ENCODE data around the gene SF3B5. TPM values are rescaled to one million over a fixed set of nuclear protein-coding genes. Genes with fewer than 3 reads are reported as not detected.

The SF3B5 gene
- total and polyA plus RNA-seq, 9 of the 15 experiments (the other 6 are each of a cell fraction or from before 2014, with no cell fraction given) = 238 to 1,211 (median 407) TPM

DNA sequence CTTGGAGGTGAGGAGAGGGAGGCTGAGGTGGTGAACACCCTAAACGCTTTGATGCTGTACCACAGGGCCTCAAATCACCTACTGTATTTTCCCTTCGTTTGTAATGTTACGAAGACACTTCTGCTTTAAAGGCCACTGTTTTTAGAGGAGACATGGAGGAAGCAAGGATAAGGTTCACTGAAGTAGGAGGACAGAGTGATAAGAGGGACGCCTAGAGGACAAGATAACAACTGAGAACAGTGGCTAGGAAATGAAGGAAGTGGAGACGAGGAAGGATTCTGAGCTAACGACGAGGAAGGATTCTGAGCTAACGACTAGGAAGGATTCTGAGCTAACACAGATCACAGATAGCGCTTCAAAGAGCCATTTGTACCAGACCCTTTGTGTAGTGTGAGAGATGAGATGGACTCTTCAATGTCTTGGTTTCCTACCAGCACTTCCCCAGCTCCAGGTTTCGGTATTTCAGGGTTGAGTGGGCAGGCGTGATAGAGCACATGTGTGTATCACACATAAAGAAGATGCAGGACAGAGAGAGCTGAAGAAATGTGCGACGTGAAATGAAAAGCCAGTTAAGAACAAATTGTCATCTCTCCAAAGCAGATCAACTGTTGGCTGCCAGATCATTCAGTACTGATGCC lies 7.5 kb downstream of the SF3B5 start:
- no TSS peak for BruUV-seq (replicated peaks)
- CTCF ChIA-PET (ENCODE audit: low intra/inter-chr PET ratio) = interaction anchor here (1.8 kb wide), 1 partner anchor 148 kb away, joined by 7 read pairs; no protein-coding TSS in a partner anchor
- TF ChIP-seq MECOM (CRISPR knock-in tag; IDR thresholded peaks at IDR 0.05) (peak; percentile 94), CEBPB (tag; IDR thresholded peaks at IDR 0.05) (no peak), NUFIP1 (IDR thresholded peaks at IDR 0.05; ENCODE audit: partially characterized antibody) (peak; percentile 40), MTA1 (IDR thresholded peaks at IDR 0.05; ENCODE audit: borderline replicate concordance) (peak; percentile 76; the same call in 1 of the 2 replicates), CBX2 (IDR thresholded peaks at IDR 0.05; ENCODE audit: insufficient read depth, low read length, poor library complexity, severe bottlenecking) (no peak), YY1 (IDR thresholded peaks at IDR 0.05; ENCODE audit: borderline replicate concordance in 1 of 3, control insufficient read depth in 1 of 3, extremely low read depth in 1 of 3, insufficient read depth in 3 of 3, insufficient read length in 1 of 3, insufficient replicate concordance in 2 of 3, low read depth in 1 of 3, low read length in 2 of 3) (no peak), DPF2 (IDR thresholded peaks at IDR 0.05) (peak; percentile 84), ELF4 (CRISPR knock-in tag; IDR thresholded peaks at IDR 0.05) (peak; percentile 87), U2AF1 (optimal IDR thresholded peaks at IDR 0.05; ENCODE audit: low read depth, low read length) (no peak), RBM14 (IDR thresholded peaks at IDR 0.05; ENCODE audit: borderline replicate concordance, insufficient read depth, low read depth, low read length) (no peak), KAT8 (IDR thresholded peaks at IDR 0.05; ENCODE audit: low read depth) (no peak), ZNF316 (IDR thresholded peaks at IDR 0.05) (no peak), LEF1 (IDR thresholded peaks at IDR 0.05) (peak; percentile 59; the same call in 1 of the 2 replicates)
- TF ChIP-seq, protein P1, sequence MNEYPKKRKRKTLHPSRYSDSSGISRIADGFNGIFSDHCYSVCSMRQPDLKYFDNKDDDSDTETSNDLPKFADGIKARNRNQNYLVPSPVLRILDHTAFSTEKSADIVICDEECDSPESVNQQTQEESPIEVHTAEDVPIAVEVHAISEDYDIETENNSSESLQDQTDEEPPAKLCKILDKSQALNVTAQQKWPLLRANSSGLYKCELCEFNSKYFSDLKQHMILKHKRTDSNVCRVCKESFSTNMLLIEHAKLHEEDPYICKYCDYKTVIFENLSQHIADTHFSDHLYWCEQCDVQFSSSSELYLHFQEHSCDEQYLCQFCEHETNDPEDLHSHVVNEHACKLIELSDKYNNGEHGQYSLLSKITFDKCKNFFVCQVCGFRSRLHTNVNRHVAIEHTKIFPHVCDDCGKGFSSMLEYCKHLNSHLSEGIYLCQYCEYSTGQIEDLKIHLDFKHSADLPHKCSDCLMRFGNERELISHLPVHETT (CRISPR knock-in tag; conservative IDR thresholded peaks at IDR 0.05 in 1 of 2, IDR thresholded peaks at IDR 0.05 in 1 of 2) = peak in 1 of 2 experiments; percentile 47; a peak in 1 of 4 replicates
- TF ChIP-seq, protein P2, sequence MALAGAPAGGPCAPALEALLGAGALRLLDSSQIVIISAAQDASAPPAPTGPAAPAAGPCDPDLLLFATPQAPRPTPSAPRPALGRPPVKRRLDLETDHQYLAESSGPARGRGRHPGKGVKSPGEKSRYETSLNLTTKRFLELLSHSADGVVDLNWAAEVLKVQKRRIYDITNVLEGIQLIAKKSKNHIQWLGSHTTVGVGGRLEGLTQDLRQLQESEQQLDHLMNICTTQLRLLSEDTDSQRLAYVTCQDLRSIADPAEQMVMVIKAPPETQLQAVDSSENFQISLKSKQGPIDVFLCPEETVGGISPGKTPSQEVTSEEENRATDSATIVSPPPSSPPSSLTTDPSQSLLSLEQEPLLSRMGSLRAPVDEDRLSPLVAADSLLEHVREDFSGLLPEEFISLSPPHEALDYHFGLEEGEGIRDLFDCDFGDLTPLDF (CRISPR knock-in tag; IDR thresholded peaks at IDR 0.05) = no peak

More for the DNA sequence above, 7.5 kb downstream of the SF3B5 start:
- Histone ChIP-seq H3K4me1 (replicated peaks in 1 of 2; ENCODE audit: control insufficient read depth in 2 of 2, insufficient read depth in 2 of 2, low read length in 2 of 2) (peaks cover 0 to 13% of the 10 kb centered on the region in 2 experiments; a peak in 4 of 5 replicates), H2AFZ (ENCODE audit: low read depth, low read length) (peak overlapping the region; percentile 93), H3K27ac (ENCODE audit: extremely low read depth, low read depth, low read length) (peak overlapping the region; percentile 59), H3K79me2 (ENCODE audit: control insufficient read depth, insufficient read depth, low read length) (peaks cover 7% of the 10 kb centered on the region), H3K4me2 (ENCODE audit: insufficient read depth, low read length) (peak overlapping the region; percentile 72), H3K9ac (ENCODE audit: insufficient read depth in 1 of 2, low read depth in 2 of 2, low read length in 2 of 2) (peak overlapping the region in 1 of 2 experiments; percentile 33; a peak in 3 of 4 replicates), H3K27me3 (ENCODE audit: control insufficient read depth in 2 of 2, insufficient read depth in 2 of 2, low read length in 2 of 2) (no peaks in the 10 kb centered on the region), H3K4me3 (no peak overlapping the region), H4K20me1 (replicated peaks; ENCODE audit: control insufficient read depth, insufficient read depth, low read length) (no peaks in the 10 kb centered on the region), H3K9me3 (replicated peaks; ENCODE audit: control insufficient read depth, insufficient read depth, low read depth, low read length) (no peaks in the 10 kb centered on the region), H3K36me3 (ENCODE audit: control insufficient read depth, insufficient read depth, low read length) (peaks cover 10% of the 10 kb centered on the region), H3K9me1 (ENCODE audit: control insufficient read depth, insufficient read depth, low read length) (no peaks in the 10 kb centered on the region)
- in situ Hi-C loops (cut with MboI) (no loop called here), intact Hi-C loops (cut with micrococcal nuclease) (loop anchor here (2.0 kb wide), 2 partner anchors 71 to 147 kb away; no protein-coding TSS in a partner anchor)
- POLR2A ChIA-PET = interaction anchor here (1.3 kb wide), 1 partner anchor 18 kb away, joined by 3 read pairs; no protein-coding TSS in a partner anchor
- DNase-seq (ENCODE audit: extremely low read depth in 1 of 4, low spot score in 3 of 4) (peak; percentile 38 to 72 (median 54)), FAIRE-seq (peak; percentile 83), ATAC-seq (peak; percentile 89)
- 21% methylated on average over 13 of the region's 13 CpGs for WGBS (ENCODE audit: insufficient coverage, low coverage, missing lambda C conversion rate)
